Measurements from ENCODE around the gene UNC13C.

DNA sequence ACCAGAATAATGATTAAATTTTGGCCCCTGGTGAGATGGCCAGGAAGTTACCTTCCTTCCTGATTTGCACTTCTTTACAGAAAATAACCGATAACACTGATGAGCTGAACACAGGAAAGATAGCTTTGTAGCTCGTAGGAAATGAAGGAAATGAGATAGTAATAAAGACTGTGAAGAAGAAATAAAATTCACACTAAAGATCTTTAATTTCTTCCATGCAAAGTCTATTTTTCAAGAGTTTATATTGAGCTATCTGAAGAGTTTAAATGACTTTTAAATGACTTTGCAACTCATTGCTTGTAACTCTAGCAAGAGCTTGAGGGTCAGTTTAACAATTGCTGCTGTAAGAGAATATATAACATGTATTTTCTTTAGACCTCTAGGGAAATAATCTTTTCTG is 543.0 kb downstream of the UNC13C start:
- TF ChIP-seq, protein P1, sequence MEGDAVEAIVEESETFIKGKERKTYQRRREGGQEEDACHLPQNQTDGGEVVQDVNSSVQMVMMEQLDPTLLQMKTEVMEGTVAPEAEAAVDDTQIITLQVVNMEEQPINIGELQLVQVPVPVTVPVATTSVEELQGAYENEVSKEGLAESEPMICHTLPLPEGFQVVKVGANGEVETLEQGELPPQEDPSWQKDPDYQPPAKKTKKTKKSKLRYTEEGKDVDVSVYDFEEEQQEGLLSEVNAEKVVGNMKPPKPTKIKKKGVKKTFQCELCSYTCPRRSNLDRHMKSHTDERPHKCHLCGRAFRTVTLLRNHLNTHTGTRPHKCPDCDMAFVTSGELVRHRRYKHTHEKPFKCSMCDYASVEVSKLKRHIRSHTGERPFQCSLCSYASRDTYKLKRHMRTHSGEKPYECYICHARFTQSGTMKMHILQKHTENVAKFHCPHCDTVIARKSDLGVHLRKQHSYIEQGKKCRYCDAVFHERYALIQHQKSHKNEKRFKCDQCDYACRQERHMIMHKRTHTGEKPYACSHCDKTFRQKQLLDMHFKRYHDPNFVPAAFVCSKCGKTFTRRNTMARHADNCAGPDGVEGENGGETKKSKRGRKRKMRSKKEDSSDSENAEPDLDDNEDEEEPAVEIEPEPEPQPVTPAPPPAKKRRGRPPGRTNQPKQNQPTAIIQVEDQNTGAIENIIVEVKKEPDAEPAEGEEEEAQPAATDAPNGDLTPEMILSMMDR (IDR thresholded peaks at IDR 0.05; ENCODE audit: insufficient read depth, low read length), result no peak
- no peak for TF ChIP-seq SPI1 (IDR thresholded peaks at IDR 0.05; ENCODE audit: borderline replicate concordance, low read depth)
- no peak for TF ChIP-seq GABPA (IDR thresholded peaks at IDR 0.05; ENCODE audit: low read depth)
- TF ChIP-seq POLR2AphosphoS5 (IDR thresholded peaks at IDR 0.05; ENCODE audit: low read depth), result no peak
